Measurements from ENCODE around the gene POLR2B. TPM values are rescaled to one million over a fixed set of nuclear protein-coding genes. Genes with fewer than 3 reads are reported as not detected.

The POLR2B gene
- polyA plus RNA-seq, 1 experiment = 163 TPM

- POLR2A ChIA-PET = no interaction called here
- CTCF ChIA-PET = no interaction called here
- no peak for DNase-seq (ENCODE audit: low read depth, low spot score)
- H3K27ac ChIP-seq (ENCODE audit: low read depth, low read length) = no peak overlapping the region
- H3K27me3 ChIP-seq (ENCODE audit: control insufficient read depth, insufficient read depth, low read length) = no peaks in the 10 kb centered on the region
- no peaks in the 10 kb centered on the region; the same call in 1 of the 2 replicates for H3K9me3 ChIP-seq (ENCODE audit: control insufficient read depth, insufficient read depth, low read length)
- TF ChIP-seq CTCF (IDR thresholded peaks at IDR 0.05; ENCODE audit: low read depth, low read length) = no peak
- no peak overlapping the region for H3K4me3 ChIP-seq (ENCODE audit: low read depth, low read length)
These were observed 5.4 kb upstream of the POLR2B start for GRCh38 chr4:56973336-56973735.

- no peak overlapping the region for H3K27ac ChIP-seq (ENCODE audit: low read depth, low read length)
- TF ChIP-seq CTCF (IDR thresholded peaks at IDR 0.05; ENCODE audit: low read depth, low read length) = no peak
- peak overlapping the region; percentile 98 for H3K4me3 ChIP-seq (ENCODE audit: low read depth, low read length)
- DNase-seq (ENCODE audit: low read depth, low spot score) = no peak
- ChIA-PET POLR2A (interaction anchor here (1.4 to 2.2 kb wide), 2 partner anchors 18 to 69 kb away, joined by 7 to 14 read pairs; partner anchors contain the start of gene REST), CTCF (no interaction called here)
- no peaks in the 10 kb centered on the region; the same call in 1 of the 2 replicates for H3K9me3 ChIP-seq (ENCODE audit: control insufficient read depth, insufficient read depth, low read length)
- H3K27me3 ChIP-seq (ENCODE audit: control insufficient read depth, insufficient read depth, low read length) = no peaks in the 10 kb centered on the region
These were observed 2.3 kb upstream of the POLR2B start for GRCh38 chr4:56976283-56976836.

- ChIA-PET POLR2A (interaction anchor here (0.6 to 2.2 kb wide), 6 partner anchors 19 to 541 kb away, joined by 3 to 14 read pairs (median 6); partner anchors contain the start of genes PAICS, PPAT and REST), CTCF (interaction anchor here (1.0 kb wide), 1 partner anchor 551 kb away, joined by 5 read pairs; no protein-coding TSS in a partner anchor)
- TF ChIP-seq CTCF (IDR thresholded peaks at IDR 0.05; ENCODE audit: low read depth, low read length) = peak; percentile 9
- H3K27me3 ChIP-seq (ENCODE audit: control insufficient read depth, insufficient read depth, low read length) = no peaks in the 10 kb centered on the region
- peak overlapping the region; percentile 98 for H3K4me3 ChIP-seq (ENCODE audit: low read depth, low read length)
- no peaks in the 10 kb centered on the region; the same call in 1 of the 2 replicates for H3K9me3 ChIP-seq (ENCODE audit: control insufficient read depth, insufficient read depth, low read length)
- H3K27ac ChIP-seq (ENCODE audit: low read depth, low read length) = peak overlapping the region; percentile 61
- DNase-seq (ENCODE audit: low read depth, low spot score) = no peak
These were observed 1.8 kb upstream of the POLR2B start for GRCh38 chr4:56976837-56977320.

GRCh38 chr4:56977321-56978012, 1.2 kb upstream of the POLR2B start, which contains the start of gene NOA1:
Gene NOA1, minus strand, starts transcription at chr4:56977606. Its CDS starts 21 bp downstream, at chr4:56977585.
- Histone ChIP-seq H3K27me3 (ENCODE audit: control insufficient read depth, insufficient read depth, low read length) (no peaks in the 10 kb centered on the region), H3K9me3 (ENCODE audit: control insufficient read depth, insufficient read depth, low read length) (no peaks in the 10 kb centered on the region; the same call in 1 of the 2 replicates), H3K27ac (ENCODE audit: low read depth, low read length) (peak within 1 kb of the TSS; percentile 68), H3K4me3 (ENCODE audit: low read depth, low read length) (peak within 1 kb of the TSS; percentile 98)
- DNase-seq (ENCODE audit: low read depth, low spot score) = peak; percentile 98
- POLR2A ChIA-PET = interaction anchor here (0.6 to 2.3 kb wide), 11 partner anchors 16 to 542 kb away, joined by 3 to 14 read pairs (median 5); partner anchors contain the start of genes PAICS, PPAT and REST
- peak; percentile 1; the same call in 1 of the 2 replicates for TF ChIP-seq CTCF (IDR thresholded peaks at IDR 0.05; ENCODE audit: low read depth, low read length)
- CTCF ChIA-PET = interaction anchor here (1.0 to 1.1 kb wide), 2 partner anchors 124 to 552 kb away, joined by 3 to 5 read pairs; no protein-coding TSS in a partner anchor
